GM10248 (cell line): ENCODE measurements around the gene VEGFB.

Source experiments
- CTCF ChIA-PET: fragments of 300-600 bp; sonication (Branson Sonifier 250); formaldehyde crosslinking; extraction: SDS; loops from one replicate; lab custom pipeline; 2021; ENCODE audit warnings: antibody characterized with exemption; lab: Yijun Ruan, JAX
- POLR2A ChIA-PET: fragments of 350-650 bp; sonication (Branson Sonifier 250); formaldehyde crosslinking; extraction: SDS; loops from one replicate; lab custom pipeline; 2020; ENCODE audit warnings: antibody characterized with exemption; lab: Yijun Ruan, JAX
- DNase-seq: peaks from one replicate; pipeline ENCODE4 v3.0.0; 2012; ENCODE audit errors: extremely low spot score
- TF ChIP-seq, protein P1 (sequence below): IDR thresholded peaks from 2 replicates; pipeline ENCODE4 v1.5.1; 2012; ENCODE audit warnings: mild to moderate bottlenecking, low read depth; ENCODE audit errors: extremely low read depth, missing control alignments, control extremely low read depth

VEGFB gene

GRCh38 chr11:64208796-64209562 lies 25.4 kb upstream of the VEGFB start:
- TF ChIP-seq, protein P1, sequence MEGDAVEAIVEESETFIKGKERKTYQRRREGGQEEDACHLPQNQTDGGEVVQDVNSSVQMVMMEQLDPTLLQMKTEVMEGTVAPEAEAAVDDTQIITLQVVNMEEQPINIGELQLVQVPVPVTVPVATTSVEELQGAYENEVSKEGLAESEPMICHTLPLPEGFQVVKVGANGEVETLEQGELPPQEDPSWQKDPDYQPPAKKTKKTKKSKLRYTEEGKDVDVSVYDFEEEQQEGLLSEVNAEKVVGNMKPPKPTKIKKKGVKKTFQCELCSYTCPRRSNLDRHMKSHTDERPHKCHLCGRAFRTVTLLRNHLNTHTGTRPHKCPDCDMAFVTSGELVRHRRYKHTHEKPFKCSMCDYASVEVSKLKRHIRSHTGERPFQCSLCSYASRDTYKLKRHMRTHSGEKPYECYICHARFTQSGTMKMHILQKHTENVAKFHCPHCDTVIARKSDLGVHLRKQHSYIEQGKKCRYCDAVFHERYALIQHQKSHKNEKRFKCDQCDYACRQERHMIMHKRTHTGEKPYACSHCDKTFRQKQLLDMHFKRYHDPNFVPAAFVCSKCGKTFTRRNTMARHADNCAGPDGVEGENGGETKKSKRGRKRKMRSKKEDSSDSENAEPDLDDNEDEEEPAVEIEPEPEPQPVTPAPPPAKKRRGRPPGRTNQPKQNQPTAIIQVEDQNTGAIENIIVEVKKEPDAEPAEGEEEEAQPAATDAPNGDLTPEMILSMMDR, result no peak
- CTCF ChIA-PET, result interaction anchor here (14.6 to 16.7 kb wide), 2 partner anchors 20 to 94 kb away, joined by 219 to 368 read pairs; partner anchors contain the start of genes CATSPERZ, DNAJC4, ESRRA and FKBP2
- POLR2A ChIA-PET, result interaction anchor here (2.0 to 4.7 kb wide), 2 partner anchors 24 to 60 kb away, joined by 5 to 36 read pairs; partner anchors contain the start of gene STIP1
- DNase-seq, result no peak

DNA sequence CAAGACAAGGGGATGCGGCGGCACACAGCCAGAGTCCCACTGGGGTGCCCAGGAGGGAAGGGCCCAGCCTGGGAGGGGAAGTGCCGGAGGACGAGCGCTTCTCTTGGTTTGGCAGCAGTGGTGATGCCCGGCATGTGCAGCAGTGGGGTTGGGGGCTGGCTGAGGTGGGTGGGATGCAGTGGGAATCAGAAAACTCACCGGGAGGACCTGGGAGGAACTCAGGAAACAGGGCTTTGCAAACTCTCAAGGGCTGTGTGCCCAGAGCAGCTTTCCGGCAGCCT lies 24.9 kb upstream of the VEGFB start:
- no peak for DNase-seq
- TF ChIP-seq, protein P1, result no peak
- CTCF ChIA-PET, result interaction anchor here (14.6 to 16.7 kb wide), 2 partner anchors 19 to 93 kb away, joined by 219 to 368 read pairs; partner anchors contain the start of genes CATSPERZ, DNAJC4, ESRRA and FKBP2
- POLR2A ChIA-PET, result interaction anchor here (2.0 kb wide), 1 partner anchor 60 kb away, joined by 5 read pairs; no protein-coding TSS in a partner anchor

- POLR2A ChIA-PET, result no interaction called here
Observed at GRCh38 chr11:64210301-64211020, 23.9 kb upstream of the VEGFB start.

DNA sequence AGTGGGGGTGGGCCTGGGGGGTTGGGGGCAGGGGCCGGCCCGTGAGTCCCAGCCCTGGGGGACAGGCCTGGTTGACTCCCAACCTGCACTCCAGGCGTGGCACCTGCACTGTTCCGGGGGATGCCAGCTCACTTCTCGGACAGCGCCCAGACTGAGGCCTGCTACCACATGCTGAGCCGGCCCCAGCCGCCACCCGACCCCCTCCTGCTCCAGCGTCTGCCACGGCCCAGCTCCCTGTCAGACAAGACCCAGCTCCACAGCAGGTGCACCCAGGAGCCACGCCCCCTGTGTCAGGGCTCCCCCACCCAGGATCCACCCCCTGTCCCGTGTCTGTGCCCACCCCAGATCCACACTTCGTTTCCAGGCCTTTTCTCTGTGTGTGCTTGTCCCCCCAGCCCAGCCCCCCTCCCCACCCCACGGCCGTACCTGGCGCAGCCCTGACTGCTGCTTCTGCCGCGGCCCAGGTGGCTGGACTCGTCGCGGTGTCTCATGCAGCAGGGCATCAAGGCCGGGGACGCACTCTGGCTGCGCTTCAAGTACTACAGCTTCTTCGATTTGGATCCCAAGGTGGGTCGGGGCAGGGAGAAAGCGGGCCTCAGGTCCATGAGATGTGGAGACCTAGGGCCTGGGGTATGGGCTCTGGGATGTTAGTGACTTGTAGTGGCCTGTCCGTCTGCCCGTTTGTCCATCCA lies 23.1 kb upstream of the VEGFB start:
- ChIA-PET CTCF (interaction anchor here (2.0 to 16.7 kb wide), 3 partner anchors 18 to 92 kb away, joined by 7 to 368 read pairs (median 10); partner anchors contain the start of genes DNAJC4, FKBP2, NUDT22 and TRPT1), POLR2A (no interaction called here)
- TF ChIP-seq, protein P1, result no peak
- no peak for DNase-seq

More at GRCh38 chr11:64210301-64211020, 23.9 kb upstream of the VEGFB start:
- TF ChIP-seq, protein P1, result no peak
- CTCF ChIA-PET, result interaction anchor here (2.0 to 16.7 kb wide), 3 partner anchors 18 to 92 kb away, joined by 7 to 368 read pairs (median 219); partner anchors contain the start of genes CATSPERZ, DNAJC4, ESRRA and FKBP2
- DNase-seq, result no peak

- ChIA-PET POLR2A (interaction anchor here (1.2 to 1.9 kb wide), 2 partner anchors 10 kb away, joined by 4 to 10 read pairs; partner anchors contain the start of genes FERMT3 and NUDT22), CTCF (interaction anchor here (0.9 to 30.9 kb wide), 4 partner anchors 6 to 115 kb away, joined by 3 to 368 read pairs (median 196); partner anchors contain the start of genes DNAJC4, FERMT3, FKBP2 and NUDT22)
- TF ChIP-seq, protein P1, result no peak
- DNase-seq, result no peak
Observed at GRCh38 chr11:64216879-64217278, 17.5 kb upstream of the VEGFB start.
